Adrenal gland (tissue), 12 donors: Measurements from ENCODE around the gene MAP3K7CL. TPM values are rescaled to one million over a fixed set of nuclear protein-coding genes. Genes with fewer than 3 reads are reported as not detected.

ENCODE experiments used
- DNase-seq, 7 donors: peaks; one replicate each; pipeline ENCODE4 v3.0.0-alpha.2; 2019 to 2020
- H3K27ac ChIP-seq, 5 donors: fragments of 200-600 bp; sonication (generic) in 4 of 5; 1 replicate in 3 of 5; 2 replicates in 2 of 5; pipeline versions ENCODE4 v1.5.1 to v1.8.0; 2016 to 2020; ENCODE audit warnings: mild to moderate bottlenecking in 1 of 5
- H3K27me3 ChIP-seq: fragments of 200-600 bp; 2 replicates; pipeline ENCODE4 v1.8.0; 2021
- H3K36me3 ChIP-seq, 2 donors: fragments of 200-600 bp; replicated peaks in 1 of 2; 1 replicate in 1 of 2; 2 replicates in 1 of 2; pipeline versions ENCODE4 v1.5.1 to v1.8.0; 2018 to 2022
- H3K4me1 ChIP-seq, 2 donors: fragments of 200-600 bp; replicated peaks in 1 of 2; 1 replicate in 1 of 2; 2 replicates in 1 of 2; pipeline versions ENCODE4 v1.5.1 to v1.8.0; 2018 to 2021
- H3K4me3 ChIP-seq, 4 donors: fragments of 200-600 bp; sonication (generic) in 3 of 4; one replicate each; pipeline ENCODE4 v1.5.1; 2016 to 2018
- H3K9me3 ChIP-seq, 3 donors: fragments of 200-600 bp; sonication (generic) in 1 of 3; replicated peaks in 1 of 3; 1 replicate in 2 of 3; 2 replicates in 1 of 3; pipeline versions ENCODE4 v1.5.1 to v1.8.0; 2016 to 2021
- POLR2A ChIP-seq, 2 donors: fragments of 450-650 bp; IDR thresholded peaks; one replicate each; pipeline ENCODE4 v1.6.1; 2017; ENCODE audit warnings: antibody characterized with exemption in 2 of 2, mild to moderate bottlenecking in 2 of 2, moderate library complexity in 1 of 2
- WGBS, 4 donors: extraction: QIAGEN DNeasy Blood & Tissue Kit in 2 of 4; methylation state at CpG; one replicate each; pipeline versions ENCODE4 v1.1.5 to v1.1.7; 2013 to 2017; 5-methylcytosine and 5-hydroxymethylcytosine counted together
- intact Hi-C, 2 donors: fragments of 100-400 bp; cut with DNase I; formaldehyde crosslinking; loops; one replicate each; pipeline versions ENCODE4 v1.14.1 to v1.15.0; 2022 to 2023
- polyA plus RNA-seq, 3 donors: library from polyadenylated mRNA; stranded (reverse); fragments of 200-250 nt in 2 of 3; fragments of 350-450 nt in 1 of 3; fragmentation: Illumina TruSeq in 1 of 3; extraction: RNeasy Lipid Tissue Mini Kit (QIAGEN cat#74804) in 1 of 3; gene quantifications; one replicate each; pipeline ENCODE4 v1.2.3, GENCODE V29; 2013 to 2014
- total RNA-seq, 9 donors: library from RNA; depleted of rRNA in 4 of 9; stranded (reverse); fragments of >200 nt in 4 of 9; fragments of 120-200 nt in 1 of 9; fragmentation: NEBNext Ultra II Directional in 1 of 9; extraction: Animal tissue kit (Norgen Biotek cat#: 25700) in 1 of 9; gene quantifications; one replicate each; pipeline versions ENCODE4 v1.1.0 to v1.2.4, GENCODE V29; 2013 to 2023
- TF ChIP-seq, protein P1 (sequence below), 6 experiments: fragments of 450-650 bp in 4 of 6; fragments of 200-600 bp in 2 of 6; sonication (generic) in 1 of 6; IDR thresholded peaks; 1 replicate in 5 of 6; 2 replicates in 1 of 6; pipeline versions ENCODE4 v1.5.1 to v1.8.0; 2016 to 2021; ENCODE audit warnings: antibody characterized with exemption in 6 of 6, mild to moderate bottlenecking in 2 of 6, moderate library complexity in 1 of 6
- donor health status: healthy with polysubstance abuse.
- donor health status: Bipolar disorder and iron deficiency.
- donor health status: DM: yes; HTN: yes; CAD: no.
- donor health status: DM: no; HTN: no; CAD: no.
- donor health status: DM: no; HTN: no; CAD: no.
- donor health status: DM: yes; HTN: yes; CAD: no.

Gene MAP3K7CL
- total and polyA plus RNA-seq, 12 donors, result 3.6 to 29.5 (median 16.9) TPM

- TF ChIP-seq, protein P1, sequence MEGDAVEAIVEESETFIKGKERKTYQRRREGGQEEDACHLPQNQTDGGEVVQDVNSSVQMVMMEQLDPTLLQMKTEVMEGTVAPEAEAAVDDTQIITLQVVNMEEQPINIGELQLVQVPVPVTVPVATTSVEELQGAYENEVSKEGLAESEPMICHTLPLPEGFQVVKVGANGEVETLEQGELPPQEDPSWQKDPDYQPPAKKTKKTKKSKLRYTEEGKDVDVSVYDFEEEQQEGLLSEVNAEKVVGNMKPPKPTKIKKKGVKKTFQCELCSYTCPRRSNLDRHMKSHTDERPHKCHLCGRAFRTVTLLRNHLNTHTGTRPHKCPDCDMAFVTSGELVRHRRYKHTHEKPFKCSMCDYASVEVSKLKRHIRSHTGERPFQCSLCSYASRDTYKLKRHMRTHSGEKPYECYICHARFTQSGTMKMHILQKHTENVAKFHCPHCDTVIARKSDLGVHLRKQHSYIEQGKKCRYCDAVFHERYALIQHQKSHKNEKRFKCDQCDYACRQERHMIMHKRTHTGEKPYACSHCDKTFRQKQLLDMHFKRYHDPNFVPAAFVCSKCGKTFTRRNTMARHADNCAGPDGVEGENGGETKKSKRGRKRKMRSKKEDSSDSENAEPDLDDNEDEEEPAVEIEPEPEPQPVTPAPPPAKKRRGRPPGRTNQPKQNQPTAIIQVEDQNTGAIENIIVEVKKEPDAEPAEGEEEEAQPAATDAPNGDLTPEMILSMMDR (IDR thresholded peaks at IDR 0.05), result no peak
- TF ChIP-seq POLR2A (IDR thresholded peaks at IDR 0.05), result no peak
- no peak for DNase-seq
- Histone ChIP-seq H3K9me3 (no peaks in the 10 kb centered on the region), H3K4me1 (peaks cover 15 to 19% of the 10 kb centered on the region in 2 donors), H3K36me3 (no peaks in the 10 kb centered on the region), H3K27me3 (no peaks in the 10 kb centered on the region), H3K4me3 (no peak overlapping the region), H3K27ac (no peak overlapping the region)
- 49 to 65% (median 59%) methylated on average over 10 of the region's 10 CpGs for WGBS, 4 donors
- intact Hi-C loops, result no loop called here
These were observed 62.6 kb downstream of the MAP3K7CL start for GRCh38 chr21:29193072-29193471.

DNA sequence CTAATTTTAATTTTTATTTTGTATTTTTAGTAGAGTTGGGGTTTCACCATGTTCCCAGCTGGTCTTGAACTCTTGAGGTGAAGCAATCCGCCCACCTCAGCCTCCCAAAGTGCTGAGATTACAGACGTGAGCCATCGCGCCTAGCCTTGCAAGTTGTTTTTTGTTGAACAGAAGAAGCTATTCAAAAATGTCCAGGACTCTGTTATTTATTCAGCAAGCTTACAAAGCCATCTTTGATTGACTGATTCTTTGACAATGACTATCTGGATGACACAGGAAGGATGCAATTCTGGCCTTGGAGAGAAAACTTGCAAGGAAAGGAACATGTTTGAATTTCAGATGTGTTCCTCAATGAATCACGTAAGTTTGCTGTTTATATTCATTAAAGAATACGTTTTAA, 63.5 kb downstream of the MAP3K7CL start:
- TF ChIP-seq, protein P1 (IDR thresholded peaks at IDR 0.05), result no peak
- TF ChIP-seq POLR2A (IDR thresholded peaks at IDR 0.05), result no peak
- no peak overlapping the region for H3K4me3 ChIP-seq
- no peak overlapping the region for H3K27ac ChIP-seq
- no peaks in the 10 kb centered on the region for H3K9me3 ChIP-seq
- H3K27me3 ChIP-seq, result no peaks in the 10 kb centered on the region
- 79 to 84% (median 83%) methylated on average over 6 of the region's 6 CpGs for WGBS, 4 donors
- intact Hi-C loops, result no loop called here
- peaks cover 12 to 15% of the 10 kb centered on the region in 2 donors for H3K4me1 ChIP-seq
- H3K36me3 ChIP-seq, result no peaks in the 10 kb centered on the region
- no peak for DNase-seq

GRCh38 chr21:29194342-29194741, 63.9 kb downstream of the MAP3K7CL start:
- Histone ChIP-seq H3K9me3 (no peaks in the 10 kb centered on the region), H3K36me3 (no peaks in the 10 kb centered on the region), H3K27me3 (no peaks in the 10 kb centered on the region), H3K4me1 (peaks cover 12 to 15% of the 10 kb centered on the region in 2 donors), H3K27ac (no peak overlapping the region), H3K4me3 (no peak overlapping the region)
- 78 to 88% (median 83%) methylated on average over 3 of the region's 3 CpGs for WGBS, 4 donors
- DNase-seq, result no peak
- no peak for TF ChIP-seq POLR2A (IDR thresholded peaks at IDR 0.05)
- TF ChIP-seq, protein P1 (IDR thresholded peaks at IDR 0.05), result no peak
- intact Hi-C loops, result no loop called here

DNA sequence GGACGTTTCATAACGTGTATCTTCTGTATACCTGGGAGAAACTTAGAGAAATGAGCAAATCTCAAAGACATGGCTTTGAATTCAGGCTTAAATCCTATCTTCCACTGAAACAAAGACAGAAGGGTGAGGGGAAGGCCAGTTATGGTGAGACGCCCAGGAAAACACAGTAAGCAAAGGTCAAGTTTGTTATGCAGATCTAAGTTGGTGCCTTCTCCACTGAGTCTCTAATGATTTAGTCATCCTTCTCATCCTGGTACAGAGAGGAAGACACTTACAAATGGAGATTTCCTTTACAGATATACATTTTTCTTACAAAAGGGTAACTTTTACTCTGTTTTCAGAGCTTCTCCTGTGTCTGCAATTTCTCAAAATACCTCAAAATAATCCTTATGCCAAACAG, 64.4 kb downstream of the MAP3K7CL start:
- intact Hi-C loops, result no loop called here
- TF ChIP-seq, protein P1 (IDR thresholded peaks at IDR 0.05), result no peak
- no peak for TF ChIP-seq POLR2A (IDR thresholded peaks at IDR 0.05)
- Histone ChIP-seq H3K36me3 (no peaks in the 10 kb centered on the region), H3K27ac (no peak overlapping the region), H3K9me3 (no peaks in the 10 kb centered on the region), H3K4me1 (peaks cover 12 to 15% of the 10 kb centered on the region in 2 donors), H3K4me3 (no peak overlapping the region), H3K27me3 (no peaks in the 10 kb centered on the region)
- no peak for DNase-seq
- WGBS, 4 donors, result 63 to 70% (median 65%) methylated on average over 3 of the region's 3 CpGs
